Lung (tissue), 12 donors: ENCODE measurements around the gene HECTD4. TPM values are rescaled to one million over a fixed set of nuclear protein-coding genes. Genes with fewer than 3 reads are reported as not detected.

Source experiments
- ATAC-seq: fragments of 200-7000 bp; cut with Tn5 transposase; one replicate; pipeline ENCODE4 v1.9.1; 2020; ENCODE audit warnings: moderate number of reproducible peaks; ENCODE audit not compliant: insufficient read depth, low FRiP score
- DNase-seq, 3 donors: peaks; one replicate each; pipeline ENCODE4 v3.0.0-alpha.2; 2013 to 2017
- H3K27ac ChIP-seq, 2 donors: one replicate each; pipeline ENCODE4 v1.5.1; 2013; ENCODE audit warnings: mild to moderate bottlenecking in 2 of 2, moderate library complexity in 2 of 2, control low read depth in 1 of 2, inconsistent platforms in 1 of 2, low read depth in 1 of 2, low read length in 1 of 2
- H3K27me3 ChIP-seq, 3 donors: one replicate each; pipeline ENCODE4 v1.5.1; 2013; ENCODE audit warnings: low read length in 2 of 3; ENCODE audit not compliant: control insufficient read depth in 3 of 3, insufficient read depth in 3 of 3
- H3K36me3 ChIP-seq, 4 donors: one replicate each; pipeline ENCODE4 v1.5.1; 2013; ENCODE audit warnings: low read length in 4 of 4, mild to moderate bottlenecking in 1 of 4, moderate library complexity in 1 of 4; ENCODE audit not compliant: control insufficient read depth in 4 of 4, insufficient read depth in 4 of 4
- H3K4me1 ChIP-seq, 5 donors: one replicate each; pipeline ENCODE4 v1.5.1; 2013; ENCODE audit warnings: low read length in 5 of 5, mild to moderate bottlenecking in 2 of 5, moderate library complexity in 1 of 5; ENCODE audit not compliant: control insufficient read depth in 5 of 5, insufficient read depth in 5 of 5
- H3K4me3 ChIP-seq: one replicate; pipeline ENCODE4 v1.5.1; 2013; ENCODE audit warnings: mild to moderate bottlenecking, control low read depth, moderate library complexity
- H3K9ac ChIP-seq, 2 donors: one replicate each; pipeline ENCODE4 v1.5.1; 2013; ENCODE audit warnings: low read length in 2 of 2, control low read depth in 1 of 2; ENCODE audit not compliant: insufficient read depth in 1 of 2
- H3K9me3 ChIP-seq, 4 donors: one replicate each; pipeline ENCODE4 v1.5.1; 2013; ENCODE audit warnings: low read length in 3 of 4, mild to moderate bottlenecking in 1 of 4, moderate library complexity in 1 of 4; ENCODE audit not compliant: control insufficient read depth in 4 of 4, insufficient read depth in 3 of 4
- WGBS, 2 donors: extraction: QIAGEN DNeasy Blood & Tissue Kit; methylation state at CpG; one replicate each; pipeline ENCODE4 v1.1.7; 2013; 5-methylcytosine and 5-hydroxymethylcytosine counted together
- polyA plus RNA-seq, 2 donors: library from polyadenylated mRNA; stranded (reverse); fragments of 200-250 nt; gene quantifications; one replicate each; pipeline ENCODE4 v1.2.1, GENCODE V29; 2013
- total RNA-seq, 2 donors: library from RNA; depleted of rRNA in 1 of 2; stranded (reverse); fragments of >200 nt in 1 of 2; gene quantifications; one replicate each; pipeline ENCODE4 v1.2.1, GENCODE V29; 2014 to 2021
- TF ChIP-seq, protein P1 (sequence below): IDR thresholded peaks from 2 replicates; pipeline ENCODE4 v1.5.1; 2012; ENCODE audit warnings: mild to moderate bottlenecking; ENCODE audit errors: control extremely low read depth, extremely low read depth
- donor health status: control.
- donor health status: control.
- donor health status: Bipolar disorder and iron deficiency.
- donor health status: healthy.
- donor health status: DM: yes; HTN: yes; CAD: no.

Gene HECTD4
- total and polyA plus RNA-seq, 4 donors, result 4.5 to 96.5 (median 35.7) TPM

DNA sequence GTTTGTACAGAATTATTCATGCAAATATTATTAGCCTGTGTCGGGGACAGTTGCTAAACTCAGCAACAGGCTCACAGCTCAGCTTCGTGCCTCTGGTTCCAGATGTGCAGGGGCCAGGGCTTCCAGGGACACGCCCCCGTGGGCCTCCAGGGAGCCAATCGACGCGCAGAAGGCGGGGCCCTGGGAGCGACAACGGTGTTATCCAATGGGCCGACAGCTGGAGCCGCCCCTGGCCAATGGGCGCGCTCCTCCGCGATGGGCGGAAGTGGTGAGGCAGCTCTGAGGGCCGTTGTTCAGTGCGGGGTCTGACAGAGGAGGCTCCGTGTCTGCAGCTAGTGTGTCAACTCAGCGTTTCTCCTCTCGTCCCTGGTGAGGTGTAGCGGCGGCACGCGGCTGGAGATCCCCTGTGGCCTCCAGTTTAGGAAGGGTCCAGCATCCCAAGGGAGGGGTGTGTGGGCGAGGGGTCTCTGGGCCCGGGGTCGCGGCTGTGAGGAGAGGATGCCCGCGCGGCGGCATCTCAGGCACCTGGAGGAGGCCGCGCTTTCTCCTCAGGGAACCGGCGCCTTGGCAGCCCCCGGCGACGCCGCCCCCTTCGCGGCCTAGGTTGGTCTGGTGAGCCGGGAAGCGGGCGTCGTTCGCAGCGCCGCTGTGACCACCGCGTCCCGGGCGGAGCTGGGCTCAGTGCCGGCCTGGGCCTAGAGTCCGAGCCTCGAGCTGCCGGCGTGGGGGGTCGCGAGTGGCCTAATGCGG, 256.8 kb downstream of the HECTD4 start, which contains the start of gene TRAFD1:
TRAFD1 (plus strand) TSS at position 311 of the 750 bp plus-strand sequence. CDS start 4,963 bp downstream, outside the sequence.
- Histone ChIP-seq H3K27ac (peak within 1 kb of the TSS; percentile 92 to 96), H3K9ac (peak within 1 kb of the TSS; percentile 73 to 82), H3K27me3 (no peaks in the 10 kb centered on the region), H3K4me1 (peaks cover 0 to 27% (median 11%) of the 10 kb centered on the region in 5 donors), H3K36me3 (no peaks in the 10 kb centered on the region), H3K9me3 (no peaks in the 10 kb centered on the region), H3K4me3 (peak within 1 kb of the TSS; percentile 95)
- 0% methylated on average over 58 to 63 of the region's 63 CpGs for WGBS, 2 donors
- TF ChIP-seq, protein P1, sequence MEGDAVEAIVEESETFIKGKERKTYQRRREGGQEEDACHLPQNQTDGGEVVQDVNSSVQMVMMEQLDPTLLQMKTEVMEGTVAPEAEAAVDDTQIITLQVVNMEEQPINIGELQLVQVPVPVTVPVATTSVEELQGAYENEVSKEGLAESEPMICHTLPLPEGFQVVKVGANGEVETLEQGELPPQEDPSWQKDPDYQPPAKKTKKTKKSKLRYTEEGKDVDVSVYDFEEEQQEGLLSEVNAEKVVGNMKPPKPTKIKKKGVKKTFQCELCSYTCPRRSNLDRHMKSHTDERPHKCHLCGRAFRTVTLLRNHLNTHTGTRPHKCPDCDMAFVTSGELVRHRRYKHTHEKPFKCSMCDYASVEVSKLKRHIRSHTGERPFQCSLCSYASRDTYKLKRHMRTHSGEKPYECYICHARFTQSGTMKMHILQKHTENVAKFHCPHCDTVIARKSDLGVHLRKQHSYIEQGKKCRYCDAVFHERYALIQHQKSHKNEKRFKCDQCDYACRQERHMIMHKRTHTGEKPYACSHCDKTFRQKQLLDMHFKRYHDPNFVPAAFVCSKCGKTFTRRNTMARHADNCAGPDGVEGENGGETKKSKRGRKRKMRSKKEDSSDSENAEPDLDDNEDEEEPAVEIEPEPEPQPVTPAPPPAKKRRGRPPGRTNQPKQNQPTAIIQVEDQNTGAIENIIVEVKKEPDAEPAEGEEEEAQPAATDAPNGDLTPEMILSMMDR, result no peak
- DNase-seq, result peak; percentile 98 to 99 (median 98)
- ATAC-seq, result peak; percentile 99

DNA sequence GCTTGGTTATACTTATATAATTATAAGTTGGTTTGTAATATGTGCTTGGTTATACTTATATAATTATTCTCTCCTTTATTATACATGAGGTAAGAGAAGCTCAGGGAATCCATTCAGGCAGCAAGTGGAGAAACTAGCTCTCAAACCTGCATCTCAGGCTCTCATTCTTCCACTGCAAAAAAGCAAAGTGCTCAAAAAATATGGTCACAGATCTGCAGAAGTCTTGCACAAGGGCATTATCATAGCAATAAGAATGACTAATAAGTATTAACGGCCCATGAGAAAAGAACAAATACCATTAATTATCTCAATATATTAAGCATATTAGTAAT, 257.3 kb downstream of the HECTD4 start:
- peaks cover 0 to 25% (median 11%) of the 10 kb centered on the region in 5 donors for H3K4me1 ChIP-seq
- 5% methylated on average over 1 of the region's 1 CpG for WGBS, 2 donors
- no peak overlapping the region for H3K4me3 ChIP-seq
- H3K27ac ChIP-seq, result no peak overlapping the region
- H3K9me3 ChIP-seq, result no peaks in the 10 kb centered on the region
- H3K27me3 ChIP-seq, result no peaks in the 10 kb centered on the region
- no peak for ATAC-seq
- TF ChIP-seq, protein P1, result no peak
- H3K36me3 ChIP-seq, result no peaks in the 10 kb centered on the region
- H3K9ac ChIP-seq, result no peak overlapping the region
- DNase-seq, result no peak

DNA sequence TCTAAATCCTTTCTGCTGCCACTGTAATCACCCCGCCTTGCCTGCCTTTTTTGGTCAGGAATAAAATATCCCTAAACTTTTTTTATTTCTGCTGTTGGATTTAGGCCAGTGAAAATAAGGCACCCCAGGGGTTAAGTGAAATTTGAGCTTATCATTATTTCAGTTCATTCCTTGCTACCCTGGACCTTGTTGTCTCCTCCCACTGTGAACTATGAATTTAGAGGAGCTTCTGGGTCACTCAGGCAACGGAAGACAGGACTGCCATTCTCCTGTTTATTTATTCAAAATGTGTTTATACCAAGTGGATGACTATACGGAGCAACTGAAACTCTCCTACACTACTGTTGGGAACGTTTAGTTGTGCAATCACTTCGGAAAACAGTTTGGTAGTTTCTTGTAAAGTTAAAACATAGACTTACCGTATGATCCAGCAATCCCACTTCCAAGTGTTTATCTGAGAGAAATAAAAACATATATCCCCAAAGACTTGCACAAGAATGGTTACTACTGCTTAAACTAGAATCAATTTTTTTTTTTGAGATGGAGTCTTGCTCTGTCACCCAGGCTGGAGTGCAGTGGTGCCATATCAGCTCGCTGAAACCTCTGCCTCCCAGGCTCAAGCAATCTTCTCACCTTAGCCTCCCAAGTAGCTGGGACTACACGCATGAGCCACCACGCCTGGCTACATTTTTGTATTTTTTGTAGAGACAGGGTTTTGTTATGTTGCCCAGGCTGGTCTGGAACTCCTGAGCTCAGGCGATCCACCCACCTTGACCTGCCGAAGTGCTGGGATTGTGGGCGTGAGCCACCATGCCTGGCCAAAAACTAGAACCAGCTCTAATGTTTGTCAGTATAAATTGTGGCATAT, 259.2 kb downstream of the HECTD4 start:
- Histone ChIP-seq H3K4me3 (no peak overlapping the region), H3K27me3 (no peaks in the 10 kb centered on the region), H3K9me3 (no peaks in the 10 kb centered on the region), H3K4me1 (peaks cover 0 to 21% (median 8%) of the 10 kb centered on the region in 5 donors), H3K36me3 (no peaks in the 10 kb centered on the region), H3K27ac (peak overlapping the region; percentile 55 to 85), H3K9ac (no peak overlapping the region)
- TF ChIP-seq, protein P1, result no peak
- ATAC-seq, result no peak
- peak in 2 of 3 donors; percentile 50 to 70 for DNase-seq
- 65 to 74% methylated on average over 12 of the region's 12 CpGs for WGBS, 2 donors
